GM21423 (cell line): Measurements from ENCODE around the gene TTC9B.

Source experiments
- ATAC-seq: cut with Tn5 transposase; IDR thresholded peaks from one replicate; pipeline ENCODE4 v1.9.1; 2021; ENCODE audit warnings: mild to moderate bottlenecking, moderate library complexity; ENCODE audit not compliant: unreplicated experiment

The TTC9B gene

DNA sequence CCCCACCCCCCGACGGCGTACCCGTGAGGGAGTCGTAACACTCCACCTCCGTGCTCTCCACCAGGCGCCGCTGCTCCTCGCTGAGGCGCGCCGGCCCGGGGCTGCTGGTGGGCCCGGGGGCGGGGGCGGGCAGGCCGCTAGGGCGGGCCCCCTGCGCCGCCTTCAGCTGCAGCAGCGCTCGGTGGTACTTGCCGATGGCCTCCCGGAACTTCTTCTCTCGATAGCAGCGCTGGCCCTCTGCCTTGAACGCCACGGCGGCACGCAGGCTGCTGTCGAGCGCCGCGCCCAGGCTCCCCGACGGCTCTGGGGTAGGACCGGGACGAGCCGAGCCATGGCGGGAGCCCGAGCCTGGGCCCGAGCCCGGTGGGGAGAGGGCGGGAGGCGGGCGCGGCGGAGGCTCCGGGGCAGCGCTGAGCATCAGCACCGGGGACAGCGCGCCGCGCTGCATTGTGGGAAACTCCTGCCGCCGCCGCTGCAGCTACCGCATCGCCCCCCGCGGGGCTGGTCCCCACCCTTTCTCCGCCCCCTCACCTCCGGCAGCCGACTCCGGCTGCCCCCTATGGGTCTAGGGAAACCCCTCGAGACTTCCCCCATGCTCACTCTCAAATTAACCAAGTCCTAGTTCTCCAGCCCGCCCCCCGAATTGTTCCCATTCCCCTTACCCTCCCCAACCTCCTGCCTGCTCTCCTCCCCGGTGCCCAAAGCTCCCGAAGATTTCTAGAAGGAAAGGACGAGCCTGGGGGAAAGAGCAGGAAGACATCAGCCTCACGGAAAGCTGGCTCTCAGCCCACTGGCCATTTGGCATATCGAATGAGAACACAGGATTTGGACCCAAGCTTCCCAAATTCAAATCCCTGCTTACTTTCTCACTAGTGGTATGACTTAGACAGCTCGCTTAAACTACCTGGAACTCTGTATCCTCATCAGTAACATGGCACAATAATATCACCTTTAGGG lies at the start of gene TTC9B:
TTC9B (minus strand) TSS at position 451 of the 957 bp plus-strand sequence; CDS start at position 448, 3 bp downstream.
- no peak for ATAC-seq

DNA sequence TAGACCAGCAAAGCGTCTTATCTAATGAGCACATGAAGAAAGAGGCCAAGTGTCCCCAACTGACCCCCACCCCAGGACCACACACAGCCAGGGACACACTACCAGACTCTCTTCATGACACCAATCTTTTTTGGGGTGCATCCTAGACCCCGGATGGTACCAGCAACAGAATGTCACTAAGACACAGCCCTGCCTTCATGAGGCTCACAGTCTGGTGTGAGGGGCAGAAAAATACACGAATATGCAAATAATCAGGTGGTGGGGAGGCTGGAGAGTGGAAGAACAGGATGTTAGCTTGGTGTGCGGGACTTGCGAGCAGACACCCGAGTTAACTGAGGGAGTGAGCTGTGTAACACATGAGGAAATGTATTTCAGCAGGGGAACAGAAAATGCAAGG lies 49.4 kb upstream of the TTC9B start:
- ATAC-seq, result no peak

DNA sequence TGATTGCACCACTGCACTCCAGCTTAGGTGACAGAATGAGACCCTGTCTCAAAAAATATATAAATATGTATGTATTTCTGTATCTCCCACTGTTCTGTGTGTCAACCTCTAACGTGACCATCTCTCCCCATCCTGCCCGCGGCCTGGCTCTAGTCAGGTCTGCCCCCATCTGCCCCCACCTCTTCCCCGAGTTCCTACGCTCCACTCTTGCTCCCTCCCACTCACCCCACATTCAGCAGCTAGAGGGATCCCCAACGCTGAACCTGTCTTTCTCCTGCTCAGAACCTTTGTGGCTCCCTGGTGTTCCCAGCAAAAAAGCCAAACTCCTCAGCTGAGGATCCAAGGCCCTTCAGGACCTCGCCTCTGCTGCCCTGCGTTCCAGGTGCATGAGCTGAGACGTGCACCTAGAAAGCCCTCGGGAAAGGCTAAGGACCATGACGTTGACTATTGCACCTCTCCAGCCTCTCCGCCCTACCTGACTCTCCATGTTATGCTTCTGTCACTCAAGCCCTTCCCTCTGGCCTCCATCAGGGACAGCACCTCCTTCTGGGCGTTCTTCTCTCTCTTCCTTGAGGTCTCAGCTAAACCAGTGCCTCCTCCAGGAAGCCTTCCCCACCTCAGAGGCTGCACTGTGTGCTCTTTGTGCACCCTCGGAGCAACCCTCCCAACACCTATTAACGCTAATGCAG lies 48.9 kb upstream of the TTC9B start:
- no peak for ATAC-seq

DNA sequence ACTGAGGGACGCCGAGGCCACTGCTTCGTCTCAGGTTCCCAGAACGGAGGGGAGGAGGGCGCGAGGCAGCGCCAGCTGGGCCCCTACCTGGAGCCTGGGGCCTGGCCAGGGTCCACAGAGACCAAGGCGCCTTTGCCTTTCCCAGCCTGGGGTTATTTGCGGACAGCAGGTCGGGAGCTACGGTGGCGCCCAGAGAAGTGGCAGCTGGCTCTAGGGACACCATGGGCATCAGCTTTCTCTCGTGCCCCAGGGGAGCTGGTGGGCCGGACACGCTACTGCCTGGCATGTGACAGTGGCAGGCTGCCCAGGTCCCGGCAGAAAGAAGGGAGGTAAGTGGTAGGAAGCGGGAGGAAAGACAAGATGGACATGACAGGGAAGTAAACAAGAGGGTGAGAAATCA lies 47.9 kb upstream of the TTC9B start:
- no peak for ATAC-seq

DNA sequence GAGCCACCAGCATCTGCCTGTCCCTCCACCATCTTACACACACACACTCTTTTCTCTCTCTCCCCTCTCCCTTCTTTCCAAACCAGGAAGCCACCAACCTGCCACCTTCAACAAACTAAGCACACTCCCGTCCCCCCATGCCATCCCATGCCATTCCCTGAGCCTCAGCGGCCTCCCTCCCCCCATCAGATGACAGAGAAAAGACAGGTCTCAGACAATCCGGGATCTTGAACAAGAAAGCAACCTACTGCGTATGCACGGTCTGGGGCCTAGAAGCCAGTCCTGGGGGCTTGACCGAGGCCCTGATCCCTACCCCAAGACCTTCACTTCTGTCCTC lies 47.5 kb upstream of the TTC9B start:
- no peak for ATAC-seq

DNA sequence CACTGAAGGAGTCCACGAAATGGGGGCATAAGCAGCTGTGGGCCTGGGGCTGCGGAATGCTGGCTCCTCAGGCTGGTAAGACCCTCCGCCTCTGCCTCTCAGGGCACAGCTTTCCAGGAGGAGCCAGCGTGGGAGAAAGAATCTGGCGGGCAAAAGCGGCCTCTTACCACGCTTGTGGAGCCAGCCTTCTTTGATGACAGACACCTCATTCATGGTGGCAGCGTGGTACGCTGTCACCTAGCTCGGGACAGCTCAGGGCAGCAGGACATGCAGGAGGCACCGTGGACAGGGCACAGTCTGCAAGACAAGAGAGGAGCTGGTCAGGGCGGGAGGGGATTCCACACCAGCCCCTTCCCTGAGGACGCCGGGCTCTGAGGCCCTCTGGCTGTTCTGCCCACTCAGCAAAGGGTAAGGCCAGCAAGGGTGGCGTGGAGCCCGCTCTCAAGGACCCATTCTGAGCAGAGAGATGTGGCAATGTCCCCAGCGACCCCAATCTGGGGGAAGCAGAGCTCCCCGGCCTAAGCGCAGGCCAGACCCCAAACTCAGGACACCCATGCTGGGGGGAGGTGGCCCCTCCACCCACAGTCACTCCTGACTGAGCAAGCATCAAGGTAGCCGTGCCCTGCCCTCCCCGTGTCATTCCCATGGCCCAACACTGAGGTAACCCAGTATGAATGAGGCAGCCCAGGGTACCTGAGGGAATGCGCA lies 47.0 kb upstream of the TTC9B start:
- no peak for ATAC-seq

DNA sequence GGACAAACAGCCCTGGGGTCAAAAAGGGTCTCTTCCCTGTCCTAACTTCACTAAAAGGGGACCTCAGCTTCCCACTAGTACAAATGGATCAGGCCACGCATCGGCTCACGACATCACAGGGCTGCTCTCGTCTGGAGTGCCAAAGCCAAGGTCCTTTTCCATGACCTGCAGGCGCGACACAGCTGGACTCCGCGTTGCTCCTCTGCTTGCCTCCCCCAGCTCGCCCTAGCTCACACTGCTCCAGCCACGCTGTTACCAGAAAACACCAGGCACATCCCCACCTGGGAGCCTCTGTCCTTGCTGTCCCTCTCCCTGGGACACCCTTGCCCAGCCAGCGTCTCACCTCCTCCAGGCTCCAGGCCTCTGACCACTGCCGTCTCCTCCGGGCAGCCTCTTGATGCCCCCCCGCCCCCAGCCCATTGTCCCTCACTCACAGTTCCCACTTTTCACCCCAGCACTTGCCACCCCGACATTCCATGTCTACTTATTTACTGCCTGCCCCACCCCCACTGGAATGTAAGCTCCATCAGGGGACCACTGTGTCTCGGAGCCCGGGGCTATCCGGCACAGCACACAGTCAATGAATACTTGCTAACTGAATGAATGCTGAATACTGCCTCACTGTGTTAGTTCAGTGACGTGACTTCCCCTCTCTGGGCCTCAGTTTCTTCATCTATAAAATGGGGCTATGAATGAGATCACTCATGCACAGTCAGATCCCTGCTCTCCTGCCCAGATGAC lies 46.3 kb upstream of the TTC9B start:
- ATAC-seq, result no peak

DNA sequence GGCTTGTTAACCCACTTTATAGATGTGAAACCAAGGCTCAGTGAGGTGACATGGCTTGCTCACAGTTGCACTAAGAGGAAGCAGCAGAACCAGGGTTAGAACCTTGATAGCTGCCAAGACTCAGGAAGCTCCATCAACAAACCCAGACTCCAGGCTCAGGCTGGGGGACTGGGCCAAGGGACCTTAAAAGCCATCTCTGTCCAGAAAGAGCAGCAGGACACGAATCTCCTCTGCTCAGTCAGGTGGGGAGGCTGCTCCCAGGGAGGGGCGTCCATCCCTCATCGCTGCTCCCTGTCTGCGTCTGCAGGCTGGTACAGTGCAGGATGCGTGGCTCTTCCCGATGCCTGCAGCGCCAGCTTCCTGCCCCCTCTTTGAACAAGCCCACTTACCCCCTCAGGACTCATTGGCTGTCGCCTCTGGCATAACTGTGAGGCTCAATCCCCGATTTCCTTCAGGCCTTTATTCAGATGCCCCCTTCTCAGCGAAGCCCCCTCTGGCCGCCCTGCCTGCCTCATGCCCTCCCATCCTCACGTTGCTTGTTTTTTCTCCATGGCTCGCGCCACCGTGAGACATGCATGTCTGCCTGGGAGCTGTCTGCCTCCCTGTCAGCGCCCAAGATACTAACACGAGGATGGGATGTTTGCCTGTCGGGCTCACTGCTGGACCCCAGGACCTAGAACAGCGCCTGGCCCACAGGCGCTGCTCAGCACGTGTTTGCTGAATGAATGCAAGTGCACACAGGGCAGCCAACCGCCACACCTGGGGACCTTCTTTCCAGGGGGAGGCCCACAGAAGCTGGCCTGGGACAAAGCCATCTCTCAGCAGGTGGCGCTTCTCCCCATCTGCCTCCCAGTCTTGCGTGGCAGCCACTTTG lies 45.5 kb upstream of the TTC9B start:
- ATAC-seq, result no peak

DNA sequence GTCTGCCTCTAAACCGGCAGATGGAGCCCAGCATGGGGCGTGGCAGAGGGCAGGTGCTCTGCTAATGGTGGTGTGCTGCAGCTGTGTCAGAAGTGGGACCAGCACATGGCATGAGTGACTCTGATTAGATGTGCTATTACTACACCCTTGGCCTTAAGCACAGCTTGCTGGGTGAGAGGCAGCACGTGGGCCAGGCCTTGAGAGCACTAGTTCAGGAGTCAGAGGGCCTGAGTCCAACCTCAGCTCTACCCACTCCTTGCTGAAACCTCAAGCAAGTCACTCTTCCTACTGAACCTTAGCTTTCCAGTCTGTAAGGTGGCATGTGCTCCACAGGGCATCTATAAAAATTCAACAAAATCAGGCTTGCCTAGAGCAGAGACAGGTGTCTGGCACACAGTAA lies 44.2 kb upstream of the TTC9B start:
- no peak for ATAC-seq

DNA sequence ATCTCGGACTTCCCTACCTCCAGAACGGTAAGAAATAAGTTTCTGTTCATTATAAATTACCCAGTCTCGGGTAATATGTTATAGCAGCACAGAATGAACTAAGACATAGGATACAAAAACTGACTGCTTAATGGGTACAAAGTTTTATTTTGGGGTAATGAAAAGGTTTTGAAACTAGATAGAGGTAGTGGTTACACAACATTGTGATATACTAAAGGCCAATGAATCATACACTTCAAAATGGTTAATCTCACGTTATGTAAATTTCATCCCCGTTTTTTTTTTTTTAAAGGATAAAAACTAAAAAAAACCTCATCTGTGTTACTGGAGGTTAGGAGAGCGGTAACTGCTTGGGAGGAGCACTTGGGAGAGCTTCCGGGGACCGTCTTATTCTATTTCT lies 43.4 kb upstream of the TTC9B start:
- ATAC-seq, result no peak

DNA sequence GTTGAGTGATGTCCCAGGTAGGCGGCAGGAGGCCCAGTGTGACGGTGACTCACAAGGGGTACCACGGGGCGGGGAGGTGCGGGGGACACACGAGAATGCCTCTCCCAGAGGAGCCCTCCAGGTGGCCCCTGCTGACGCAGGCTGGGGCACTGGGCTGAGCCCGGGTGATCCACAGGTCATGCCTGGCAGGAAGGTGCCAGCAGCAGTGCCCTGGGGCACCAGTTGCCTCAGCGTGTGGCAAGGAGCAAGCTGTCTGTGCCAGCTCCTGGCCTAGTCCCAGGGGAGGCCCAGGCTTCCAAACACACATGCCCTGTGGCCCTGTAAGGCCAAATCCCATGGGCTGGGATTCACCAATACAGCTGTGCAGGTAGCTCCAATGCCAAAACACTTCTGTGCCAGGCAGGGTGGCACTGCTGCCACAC lies 38.9 kb upstream of the TTC9B start:
- ATAC-seq, result no peak

DNA sequence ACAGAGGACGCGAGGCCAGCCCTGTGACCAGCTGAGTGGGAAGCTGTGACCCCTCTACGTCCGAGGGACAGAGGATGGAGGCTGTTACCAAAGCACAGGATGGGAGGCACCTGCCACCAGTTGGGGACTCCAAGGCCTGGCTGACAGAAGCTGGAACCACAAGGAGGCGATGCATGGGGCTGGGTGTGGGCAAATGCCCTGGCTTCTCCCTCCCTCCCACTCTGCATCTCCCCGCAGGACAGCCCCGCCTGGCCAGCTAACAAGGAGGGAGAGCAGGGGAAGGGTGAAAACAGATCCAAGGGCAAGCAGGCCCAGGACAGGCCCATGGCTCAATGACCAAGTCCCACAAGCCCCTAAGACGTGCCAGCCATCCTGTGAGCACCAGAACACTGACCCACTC lies 38.3 kb upstream of the TTC9B start:
- no peak for ATAC-seq

DNA sequence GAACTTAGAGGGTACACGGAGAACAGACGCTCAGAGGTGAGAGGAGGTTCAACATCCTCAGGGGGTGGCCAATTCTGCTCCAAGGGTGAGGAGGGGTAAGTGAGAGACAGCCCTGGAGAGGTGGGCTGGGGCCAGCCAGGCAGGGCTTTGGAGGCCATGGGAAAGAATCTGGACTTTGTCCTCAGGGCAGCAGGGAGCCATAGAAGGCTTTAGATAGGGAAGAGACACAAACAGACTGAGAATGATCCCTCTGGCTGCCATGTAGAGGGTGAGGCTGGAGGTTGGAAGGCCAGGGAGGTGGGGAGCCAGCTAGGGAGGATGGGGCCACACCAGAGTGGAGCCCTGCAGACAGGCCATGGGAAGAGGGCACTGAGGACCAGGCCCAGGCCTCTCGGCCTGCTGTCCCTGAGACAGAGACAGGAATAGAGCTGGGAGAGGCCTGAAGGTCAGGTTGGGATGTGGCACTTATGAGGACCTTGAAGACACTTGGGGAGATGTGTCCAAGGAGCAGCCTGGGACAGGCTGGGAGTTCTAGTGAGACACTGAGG lies 37.5 kb upstream of the TTC9B start:
- ATAC-seq, result no peak

DNA sequence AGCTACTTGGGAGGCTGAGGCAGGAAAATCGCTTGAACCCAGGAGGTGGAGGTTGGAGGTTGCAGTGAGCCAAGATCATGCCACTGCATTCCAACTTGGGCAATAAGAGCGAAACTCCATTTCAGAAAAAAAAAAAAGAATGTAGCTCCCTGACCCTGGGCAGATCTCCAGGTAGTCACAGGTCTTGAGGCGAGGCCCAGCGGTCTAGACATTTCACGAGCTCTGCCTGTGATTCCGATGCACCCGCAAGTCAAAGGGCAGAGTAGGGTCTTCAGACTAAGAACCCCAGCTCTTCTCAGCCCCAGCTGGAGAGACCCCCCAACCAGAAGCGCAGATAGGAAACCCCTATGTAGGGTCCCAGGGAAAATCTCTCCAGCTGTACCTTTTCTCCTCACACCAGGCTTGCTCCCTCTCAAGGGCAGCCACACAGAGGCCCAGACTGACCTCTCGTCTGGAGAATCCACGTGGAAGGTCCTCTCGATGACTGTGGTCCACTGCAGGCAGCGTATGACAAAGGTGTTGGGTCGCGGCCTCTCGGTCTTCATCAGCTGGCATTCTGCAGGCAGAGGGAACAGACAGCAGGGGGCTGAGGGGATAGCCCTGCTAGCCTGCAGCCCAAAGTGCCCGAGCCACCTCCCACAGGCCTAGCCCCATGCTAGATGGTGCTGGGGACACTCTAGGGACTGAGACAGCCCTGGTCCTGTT lies 36.7 kb upstream of the TTC9B start:
- no peak for ATAC-seq

DNA sequence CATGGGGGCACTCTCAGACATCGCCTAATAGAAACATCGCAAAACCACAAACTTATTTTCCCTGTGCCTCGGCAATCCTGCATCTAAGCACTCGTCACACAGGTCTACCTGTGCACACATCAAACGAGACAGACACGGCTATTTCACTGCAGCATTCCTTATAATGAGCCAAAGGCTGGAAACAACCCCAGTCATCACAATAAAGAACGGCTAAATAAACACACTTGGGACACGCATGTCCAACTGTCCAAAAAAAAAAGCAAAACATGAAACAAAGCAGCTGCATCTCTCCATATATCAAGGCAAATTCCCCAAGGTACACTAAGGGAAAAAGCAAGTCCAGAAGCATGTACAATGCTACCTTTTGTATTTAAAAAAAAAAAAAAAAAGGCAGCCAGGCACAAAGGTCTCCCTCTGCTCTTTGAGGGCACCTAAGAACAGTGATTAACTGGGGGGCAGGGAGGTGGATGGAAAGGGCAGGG lies 35.5 kb upstream of the TTC9B start:
- no peak for ATAC-seq

DNA sequence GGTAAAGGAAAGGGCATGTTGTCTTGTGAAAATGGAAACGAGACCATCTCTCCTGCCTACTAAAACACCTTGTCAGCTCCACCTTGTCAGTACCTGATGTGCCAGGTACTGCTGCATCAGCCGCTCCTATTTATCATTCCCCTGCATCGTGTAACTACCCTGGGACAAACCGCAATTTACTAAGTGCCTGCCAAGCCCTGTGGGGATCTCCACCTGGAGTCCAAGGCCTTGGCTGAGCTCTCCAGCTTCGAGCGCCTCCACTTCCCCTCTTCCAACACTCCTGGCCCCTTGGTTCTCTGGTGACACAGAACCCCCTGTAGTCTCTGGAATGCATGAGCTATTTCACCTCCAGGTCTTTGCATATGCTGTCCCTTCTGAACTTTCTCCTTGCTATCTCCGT lies 34.2 kb upstream of the TTC9B start:
- ATAC-seq, result no peak

DNA sequence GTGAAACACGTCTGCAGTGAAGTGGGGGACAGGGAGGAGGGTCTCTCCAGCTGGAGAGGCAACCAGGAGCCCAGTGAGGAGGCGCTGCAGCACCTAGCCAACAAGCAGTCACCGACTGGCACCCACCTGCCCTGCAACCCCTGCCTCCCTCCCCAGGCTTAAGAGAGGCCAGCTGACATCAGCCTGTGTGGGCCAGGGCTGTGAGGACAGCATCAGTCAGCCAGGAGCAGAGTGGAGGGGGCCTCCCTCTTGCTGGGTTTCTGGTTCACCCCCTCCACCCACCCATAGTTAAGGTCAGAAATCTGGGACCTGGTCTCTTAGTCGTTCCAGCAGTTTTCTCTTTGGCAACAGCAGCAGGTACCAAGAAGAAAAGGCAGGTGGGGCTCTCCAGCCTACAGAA lies 33.8 kb upstream of the TTC9B start:
- ATAC-seq, result no peak

DNA sequence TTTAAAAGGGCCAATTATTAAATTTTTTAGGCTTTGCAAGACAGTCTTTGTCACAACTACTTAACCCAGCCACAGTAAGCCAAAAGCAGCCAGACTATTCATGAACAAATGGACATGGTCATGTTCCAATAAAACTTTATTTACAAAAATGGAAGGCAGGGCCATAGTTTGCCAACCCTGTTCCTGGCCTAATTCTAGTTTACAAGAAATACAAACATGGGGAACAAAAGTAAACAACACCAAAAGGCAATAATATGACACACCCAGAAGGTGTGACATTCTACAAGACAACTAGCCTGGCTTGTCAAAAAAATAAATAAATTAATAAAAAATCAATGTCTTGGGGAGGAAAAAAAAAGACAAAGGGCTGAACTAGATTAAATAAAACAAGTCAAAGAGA lies 33.1 kb upstream of the TTC9B start:
- ATAC-seq, result no peak

DNA sequence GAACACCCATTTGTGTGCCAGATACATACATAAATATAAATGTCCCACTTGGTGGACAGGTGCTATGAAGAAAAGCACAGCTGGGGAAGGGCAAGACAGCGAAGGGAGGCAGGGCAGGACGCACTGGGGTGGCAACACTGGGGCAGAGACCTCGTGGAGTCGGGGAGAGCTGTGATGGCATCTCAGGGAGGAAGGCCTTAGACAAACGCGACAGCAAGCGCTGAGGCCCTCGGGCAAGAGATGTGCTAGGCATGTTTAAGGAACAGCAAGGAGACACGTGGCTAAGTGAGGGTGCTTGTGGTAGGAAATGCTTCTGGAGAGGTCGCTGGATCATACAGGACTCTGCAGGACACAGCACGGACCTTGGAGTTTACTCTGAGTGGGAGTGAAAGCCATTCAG lies 31.6 kb upstream of the TTC9B start:
- ATAC-seq, result no peak
